Activated naive CD8-positive, alpha-beta T cell treated with anti-CD3 and anti-CD28 coated beads, Interleukin-2, amount 50 U/mL, for 24 hours (primary cell): ENCODE results near the gene C16orf92.

Experiments used
- ATAC-seq: fragments of 150-1000 bp; cut with Tn5 transposase; one replicate; pipeline ENCODE4 v1.10.0; 2021
- DNase-seq: peaks from one replicate; pipeline ENCODE4 v3.0.0; 2021
- H3K27ac Mint-ChIP-seq: one replicate; pipeline ENCODE4 v1.8.0; 2021; ENCODE audit warnings: mild to moderate bottlenecking, mixed read lengths
- H3K27me3 Mint-ChIP-seq: one replicate; pipeline ENCODE4 v1.8.0; 2021; ENCODE audit warnings: mixed read lengths
- H3K36me3 Mint-ChIP-seq: one replicate; pipeline ENCODE4 v1.8.0; 2021; ENCODE audit warnings: low read depth, mixed read lengths
- H3K4me1 Mint-ChIP-seq: one replicate; pipeline ENCODE4 v1.8.0; 2021; ENCODE audit warnings: mixed read lengths
- H3K4me3 Mint-ChIP-seq: one replicate; pipeline ENCODE4 v1.8.0; 2021; ENCODE audit warnings: mild to moderate bottlenecking, moderate library complexity, mixed read lengths
- H3K9me3 Mint-ChIP-seq: one replicate; pipeline ENCODE4 v1.8.0; 2021; ENCODE audit warnings: mixed read lengths

C16orf92 gene

GRCh38 chr16:29995324-29995910 lies 27.6 kb upstream of the C16orf92 start, which contains the start of gene HIRIP3:
Gene HIRIP3 (minus strand): TSS chr16:29995617. CDS start chr16:29995605, 12 bp downstream.
- peak within 1 kb of the TSS; percentile 99 for H3K27ac Mint-ChIP-seq
- H3K4me1 Mint-ChIP-seq: peaks cover 33% of the 10 kb centered on the region
- DNase-seq (peak; percentile 92), ATAC-seq (peak; percentile 44)
- H3K36me3 Mint-ChIP-seq: peaks cover 28% of the 10 kb centered on the region
- H3K9me3 Mint-ChIP-seq: no peaks in the 10 kb centered on the region
- H3K4me3 Mint-ChIP-seq: peak within 1 kb of the TSS; percentile 97
- H3K27me3 Mint-ChIP-seq: no peaks in the 10 kb centered on the region

- Mint-ChIP-seq H3K27ac (peak within 1 kb of the TSS; percentile 99), H3K4me1 (peaks cover 33% of the 10 kb centered on the region), H3K36me3 (peaks cover 25% of the 10 kb centered on the region), H3K9me3 (no peaks in the 10 kb centered on the region), H3K27me3 (no peaks in the 10 kb centered on the region), H3K4me3 (peak within 1 kb of the TSS; percentile 97)
- ATAC-seq (peak; percentile 97), DNase-seq (peak; percentile 99)
These were observed 26.9 kb upstream of the C16orf92 start, which contains the start of gene INO80E for GRCh38 chr16:29995911-29996765. Gene INO80E (plus strand): TSS chr16:29996241. CDS start chr16:29996311, 70 bp downstream.

GRCh38 chr16:29996766-29997250 lies 26.2 kb upstream of the C16orf92 start:
- DNase-seq (no peak), ATAC-seq (no peak)
- Mint-ChIP-seq H3K27ac (peak overlapping the region; percentile 99), H3K36me3 (peaks cover 25% of the 10 kb centered on the region), H3K27me3 (no peaks in the 10 kb centered on the region), H3K9me3 (no peaks in the 10 kb centered on the region), H3K4me3 (peak overlapping the region; percentile 97), H3K4me1 (peaks cover 33% of the 10 kb centered on the region)

GRCh38 chr16:29999605-30000004 lies 23.4 kb upstream of the C16orf92 start:
- Mint-ChIP-seq H3K27ac (no peak overlapping the region), H3K36me3 (peaks cover 22% of the 10 kb centered on the region)
- no peak for ATAC-seq

GRCh38 chr16:30000735-30001631 lies 22.0 kb upstream of the C16orf92 start:
- no peak for ATAC-seq
- H3K4me3 Mint-ChIP-seq: no peak overlapping the region
- peaks cover 19% of the 10 kb centered on the region for H3K36me3 Mint-ChIP-seq
- no peak for DNase-seq
- H3K4me1 Mint-ChIP-seq: peaks cover 12% of the 10 kb centered on the region
- H3K9me3 Mint-ChIP-seq: no peaks in the 10 kb centered on the region
- no peak overlapping the region for H3K27ac Mint-ChIP-seq
- H3K27me3 Mint-ChIP-seq: no peaks in the 10 kb centered on the region

More at GRCh38 chr16:29999605-30000004, 23.4 kb upstream of the C16orf92 start:
- H3K4me3 Mint-ChIP-seq: no peak overlapping the region
- H3K9me3 Mint-ChIP-seq: no peaks in the 10 kb centered on the region
- H3K27me3 Mint-ChIP-seq: no peaks in the 10 kb centered on the region
- H3K4me1 Mint-ChIP-seq: peaks cover 25% of the 10 kb centered on the region
- DNase-seq: no peak

- ATAC-seq (no peak), DNase-seq (no peak)
- Mint-ChIP-seq H3K9me3 (no peaks in the 10 kb centered on the region), H3K36me3 (peaks cover 9% of the 10 kb centered on the region), H3K4me3 (no peak overlapping the region), H3K27ac (no peak overlapping the region), H3K27me3 (no peaks in the 10 kb centered on the region), H3K4me1 (peaks cover 5% of the 10 kb centered on the region)
These were observed 20.2 kb upstream of the C16orf92 start for GRCh38 chr16:30002614-30003346.

- DNase-seq (no peak), ATAC-seq (no peak)
- Mint-ChIP-seq H3K4me3 (no peak overlapping the region), H3K36me3 (peaks cover 2% of the 10 kb centered on the region), H3K9me3 (no peaks in the 10 kb centered on the region), H3K27me3 (no peaks in the 10 kb centered on the region), H3K27ac (no peak overlapping the region), H3K4me1 (no peaks in the 10 kb centered on the region)
These were observed 19.2 kb upstream of the C16orf92 start for GRCh38 chr16:30003670-30004423.

GRCh38 chr16:30004424-30004776 lies 18.6 kb upstream of the C16orf92 start:
- no peak for DNase-seq
- H3K4me1 Mint-ChIP-seq: no peaks in the 10 kb centered on the region
- no peak overlapping the region for H3K4me3 Mint-ChIP-seq
- peaks cover 2% of the 10 kb centered on the region for H3K36me3 Mint-ChIP-seq
- no peaks in the 10 kb centered on the region for H3K9me3 Mint-ChIP-seq
- no peak overlapping the region for H3K27ac Mint-ChIP-seq
- no peak for ATAC-seq
- peaks cover under 1% of the 10 kb centered on the region for H3K27me3 Mint-ChIP-seq

GRCh38 chr16:30004811-30005242 lies 18.2 kb upstream of the C16orf92 start:
- no peaks in the 10 kb centered on the region for H3K9me3 Mint-ChIP-seq
- peak; percentile 16 for ATAC-seq
- no peak overlapping the region for H3K4me3 Mint-ChIP-seq
- no peak overlapping the region for H3K27ac Mint-ChIP-seq
- peaks cover 5% of the 10 kb centered on the region for H3K27me3 Mint-ChIP-seq
- no peak for DNase-seq
- peaks cover 2% of the 10 kb centered on the region for H3K36me3 Mint-ChIP-seq
- no peaks in the 10 kb centered on the region for H3K4me1 Mint-ChIP-seq

- ATAC-seq: peak; percentile 42
- peak; percentile 30 for DNase-seq
- Mint-ChIP-seq H3K27ac (no peak overlapping the region), H3K27me3 (peaks cover 11% of the 10 kb centered on the region), H3K4me3 (no peak overlapping the region), H3K36me3 (peaks cover 2% of the 10 kb centered on the region), H3K9me3 (no peaks in the 10 kb centered on the region), H3K4me1 (peaks cover 4% of the 10 kb centered on the region)
These were observed 17.5 kb upstream of the C16orf92 start for GRCh38 chr16:30005341-30006094.

- Mint-ChIP-seq H3K36me3 (peaks cover 2% of the 10 kb centered on the region), H3K4me1 (peaks cover 5% of the 10 kb centered on the region), H3K9me3 (no peaks in the 10 kb centered on the region), H3K4me3 (no peak overlapping the region), H3K27ac (no peak overlapping the region), H3K27me3 (peaks cover 12% of the 10 kb centered on the region)
- no peak for DNase-seq
- ATAC-seq: no peak
These were observed 16.9 kb upstream of the C16orf92 start for GRCh38 chr16:30006095-30006473.

- no peaks in the 10 kb centered on the region for H3K9me3 Mint-ChIP-seq
- peaks cover 2% of the 10 kb centered on the region for H3K36me3 Mint-ChIP-seq
- H3K27ac Mint-ChIP-seq: no peak overlapping the region
- DNase-seq (no peak), ATAC-seq (no peak)
- peaks cover 5% of the 10 kb centered on the region for H3K4me1 Mint-ChIP-seq
- no peak overlapping the region for H3K4me3 Mint-ChIP-seq
- H3K27me3 Mint-ChIP-seq: peaks cover 12% of the 10 kb centered on the region
These were observed 16.2 kb upstream of the C16orf92 start for GRCh38 chr16:30006659-30007377.
